H1 (cell line): ENCODE data around the gene FAM174B.

Experiments used
- EZH2 ChIP-seq: fragments of 200-600 bp; sonication (generic); IDR thresholded peaks from 2 replicates; pipeline ENCODE4 v1.7.1; 2012; ENCODE audit warnings: low read depth, mild to moderate bottlenecking, moderate library complexity, low read length, inconsistent platforms; ENCODE audit not compliant: severe bottlenecking
- ZNF274 ChIP-seq: IDR thresholded peaks from 2 replicates; pipeline ENCODE4 v1.7.0; 2012; ENCODE audit warnings: low read length, borderline replicate concordance; ENCODE audit errors: extremely low read depth
- TF ChIP-seq, protein P1 (sequence below), 3 experiments: IDR thresholded peaks; 1 replicate in 2 of 3; 2 replicates in 1 of 3; pipeline versions ENCODE4 v1.5.1 to v1.6.1; 2011; ENCODE audit warnings: low read length in 3 of 3, mild to moderate bottlenecking in 3 of 3, inconsistent platforms in 2 of 3, low read depth in 1 of 3, moderate library complexity in 1 of 3; ENCODE audit not compliant: insufficient read depth in 1 of 3; ENCODE audit errors: control extremely low read depth in 1 of 3

DNA sequence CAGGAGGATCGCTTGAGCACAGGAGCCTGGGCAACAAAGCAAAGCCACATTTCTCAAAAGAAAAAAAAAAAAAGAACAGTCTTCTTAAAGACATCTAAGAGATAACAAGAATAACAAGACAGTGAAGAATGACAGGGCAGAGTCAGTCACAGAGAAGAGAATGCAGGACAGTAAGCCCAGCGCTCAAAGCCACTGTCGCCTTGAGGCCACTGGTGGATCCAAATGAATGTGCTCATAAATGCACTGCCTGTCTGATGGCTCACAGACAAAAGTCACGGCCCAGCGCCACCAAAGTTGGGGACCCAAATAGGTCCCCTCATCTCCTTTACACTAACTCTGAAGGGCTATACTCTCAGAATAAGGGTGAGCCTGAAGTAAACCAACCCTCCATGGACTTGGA, 52.3 kb downstream of the FAM174B start:
- TF ChIP-seq ZNF274: no peak
- TF ChIP-seq, protein P1, sequence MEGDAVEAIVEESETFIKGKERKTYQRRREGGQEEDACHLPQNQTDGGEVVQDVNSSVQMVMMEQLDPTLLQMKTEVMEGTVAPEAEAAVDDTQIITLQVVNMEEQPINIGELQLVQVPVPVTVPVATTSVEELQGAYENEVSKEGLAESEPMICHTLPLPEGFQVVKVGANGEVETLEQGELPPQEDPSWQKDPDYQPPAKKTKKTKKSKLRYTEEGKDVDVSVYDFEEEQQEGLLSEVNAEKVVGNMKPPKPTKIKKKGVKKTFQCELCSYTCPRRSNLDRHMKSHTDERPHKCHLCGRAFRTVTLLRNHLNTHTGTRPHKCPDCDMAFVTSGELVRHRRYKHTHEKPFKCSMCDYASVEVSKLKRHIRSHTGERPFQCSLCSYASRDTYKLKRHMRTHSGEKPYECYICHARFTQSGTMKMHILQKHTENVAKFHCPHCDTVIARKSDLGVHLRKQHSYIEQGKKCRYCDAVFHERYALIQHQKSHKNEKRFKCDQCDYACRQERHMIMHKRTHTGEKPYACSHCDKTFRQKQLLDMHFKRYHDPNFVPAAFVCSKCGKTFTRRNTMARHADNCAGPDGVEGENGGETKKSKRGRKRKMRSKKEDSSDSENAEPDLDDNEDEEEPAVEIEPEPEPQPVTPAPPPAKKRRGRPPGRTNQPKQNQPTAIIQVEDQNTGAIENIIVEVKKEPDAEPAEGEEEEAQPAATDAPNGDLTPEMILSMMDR (IDR thresholded peaks at IDR 0.05; ENCODE audit: control extremely low read depth in 1 of 3, insufficient read depth in 1 of 3, low read depth in 1 of 3, low read length in 3 of 3): no peak
- no peak for TF ChIP-seq EZH2
